ENCODE measurements around the gene IMPG2.

Gene IMPG2

GRCh38 chr3:101288294-101288693, 32.1 kb downstream of the IMPG2 start:
- Histone ChIP-seq H3K4me1 (ENCODE audit: low read length) (no peaks in the 10 kb centered on the region), H3K4me2 (ENCODE audit: low read depth, low read length) (no peak overlapping the region), H3K9me2 (replicated peaks; ENCODE audit: insufficient read depth, low read length) (no peaks in the 10 kb centered on the region), H2AFZ (ENCODE audit: low read length) (no peak overlapping the region), H3K27me3 (replicated peaks; ENCODE audit: insufficient read depth, low read length) (no peaks in the 10 kb centered on the region), H3K79me2 (ENCODE audit: low read length) (no peaks in the 10 kb centered on the region), H3K9me3 (replicated peaks; ENCODE audit: insufficient read depth, low read length) (no peaks in the 10 kb centered on the region), H3F3A (ENCODE audit: insufficient read depth, low read length) (no peaks in the 10 kb centered on the region), H3K36me3 (replicated peaks; ENCODE audit: insufficient read depth, low read length) (no peaks in the 10 kb centered on the region), H4K20me1 (ENCODE audit: insufficient read depth, low read length) (no peaks in the 10 kb centered on the region), H3K27ac (ENCODE audit: low read length) (no peak overlapping the region), H3K4me3 (ENCODE audit: low read length) (no peak overlapping the region), H3K9ac (ENCODE audit: low read length) (no peak overlapping the region)
- TF ChIP-seq CTCF (IDR thresholded peaks at IDR 0.05; ENCODE audit: low read length) (no peak), EZH2 (optimal IDR thresholded peaks at IDR 0.05; ENCODE audit: low read depth, low read length) (no peak), EZH2phosphoT487 (IDR thresholded peaks at IDR 0.05; ENCODE audit: low read length) (no peak)
- DNase-seq = no peak

- Histone ChIP-seq H3K9me2 (replicated peaks; ENCODE audit: insufficient read depth, low read length) (no peaks in the 10 kb centered on the region), H2AFZ (ENCODE audit: low read length) (no peak overlapping the region), H3K27me3 (replicated peaks; ENCODE audit: insufficient read depth, low read length) (no peaks in the 10 kb centered on the region), H3K36me3 (replicated peaks; ENCODE audit: insufficient read depth, low read length) (no peaks in the 10 kb centered on the region), H4K20me1 (ENCODE audit: insufficient read depth, low read length) (no peaks in the 10 kb centered on the region), H3K9ac (ENCODE audit: low read length) (no peak overlapping the region), H3F3A (ENCODE audit: insufficient read depth, low read length) (no peaks in the 10 kb centered on the region), H3K79me2 (ENCODE audit: low read length) (no peaks in the 10 kb centered on the region), H3K4me3 (ENCODE audit: low read length) (no peak overlapping the region), H3K4me2 (ENCODE audit: low read depth, low read length) (no peak overlapping the region), H3K27ac (ENCODE audit: low read length) (no peak overlapping the region), H3K4me1 (ENCODE audit: low read length) (no peaks in the 10 kb centered on the region), H3K9me3 (replicated peaks; ENCODE audit: insufficient read depth, low read length) (no peaks in the 10 kb centered on the region)
- TF ChIP-seq CTCF (IDR thresholded peaks at IDR 0.05; ENCODE audit: low read length) (no peak), EZH2 (optimal IDR thresholded peaks at IDR 0.05; ENCODE audit: low read depth, low read length) (no peak), EZH2phosphoT487 (IDR thresholded peaks at IDR 0.05; ENCODE audit: low read length) (no peak)
- DNase-seq = no peak
Observed at GRCh38 chr3:101284757-101285156, 35.6 kb downstream of the IMPG2 start.

- no peaks in the 10 kb centered on the region for H3K36me3 ChIP-seq (replicated peaks; ENCODE audit: insufficient read depth, low read length)
- DNase-seq = no peak
Observed at GRCh38 chr3:101281521-101282030, 38.8 kb downstream of the IMPG2 start.

More at GRCh38 chr3:101281521-101282030, 38.8 kb downstream of the IMPG2 start:
- Histone ChIP-seq H3K4me2 (ENCODE audit: low read depth, low read length) (no peak overlapping the region), H3K27me3 (replicated peaks; ENCODE audit: insufficient read depth, low read length) (no peaks in the 10 kb centered on the region), H3K4me3 (ENCODE audit: low read length) (no peak overlapping the region), H3K9me2 (replicated peaks; ENCODE audit: insufficient read depth, low read length) (no peaks in the 10 kb centered on the region), H3F3A (ENCODE audit: insufficient read depth, low read length) (no peaks in the 10 kb centered on the region), H3K9me3 (replicated peaks; ENCODE audit: insufficient read depth, low read length) (no peaks in the 10 kb centered on the region), H3K4me1 (ENCODE audit: low read length) (no peaks in the 10 kb centered on the region), H3K27ac (ENCODE audit: low read length) (no peak overlapping the region), H3K79me2 (ENCODE audit: low read length) (no peaks in the 10 kb centered on the region), H3K9ac (ENCODE audit: low read length) (no peak overlapping the region), H4K20me1 (ENCODE audit: insufficient read depth, low read length) (no peaks in the 10 kb centered on the region), H2AFZ (ENCODE audit: low read length) (no peak overlapping the region)
- TF ChIP-seq EZH2phosphoT487 (IDR thresholded peaks at IDR 0.05; ENCODE audit: low read length) (no peak), CTCF (IDR thresholded peaks at IDR 0.05; ENCODE audit: low read length) (no peak), EZH2 (optimal IDR thresholded peaks at IDR 0.05; ENCODE audit: low read depth, low read length) (no peak)
